Measurements from ENCODE around the gene FOXP4.

The FOXP4 gene

DNA sequence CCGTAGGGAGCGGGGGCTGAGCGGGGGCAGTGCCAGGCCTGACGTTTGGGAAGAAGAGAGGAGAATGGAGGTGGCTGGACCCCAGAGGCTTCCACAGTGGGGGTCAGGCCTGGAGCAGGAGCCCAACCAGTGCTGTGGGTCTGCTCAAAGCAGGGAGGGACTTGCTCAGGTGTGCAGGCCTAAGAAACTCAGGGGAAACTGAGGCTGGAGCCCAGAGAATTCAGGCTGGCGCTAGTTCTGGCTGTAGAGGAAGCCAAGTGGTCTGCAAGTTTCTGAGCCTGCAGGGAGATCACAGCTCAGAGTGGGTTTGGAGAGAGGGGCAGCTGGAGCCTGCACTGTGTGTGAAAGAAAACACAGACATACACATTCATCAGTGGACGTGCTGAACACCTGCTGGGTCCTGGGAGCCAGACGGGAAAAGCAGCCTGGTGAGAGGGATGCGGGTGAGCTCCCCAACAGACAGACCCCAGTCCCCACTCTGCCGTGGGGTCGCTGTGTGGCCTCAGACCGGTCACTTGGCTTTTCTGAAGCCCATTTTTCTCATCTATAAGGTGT is 17.7 kb upstream of the FOXP4 start:
- Mint-ChIP-seq H3K4me3 (no peak overlapping the region), H3K36me3 (ENCODE audit: insufficient read depth) (peaks cover 5% of the 10 kb centered on the region), H3K4me1 (peaks cover 25% of the 10 kb centered on the region), H3K27ac (ENCODE audit: low read depth) (no peak overlapping the region), H3K27me3 (peaks cover 14% of the 10 kb centered on the region), H3K9me3 (no peaks in the 10 kb centered on the region)
- ATAC-seq (replicated peaks; ENCODE audit: extremely low read depth, poor library complexity, severe bottlenecking) = no peak
- no peak for DNase-seq (ENCODE audit: low spot score in 2 of 2)

DNA sequence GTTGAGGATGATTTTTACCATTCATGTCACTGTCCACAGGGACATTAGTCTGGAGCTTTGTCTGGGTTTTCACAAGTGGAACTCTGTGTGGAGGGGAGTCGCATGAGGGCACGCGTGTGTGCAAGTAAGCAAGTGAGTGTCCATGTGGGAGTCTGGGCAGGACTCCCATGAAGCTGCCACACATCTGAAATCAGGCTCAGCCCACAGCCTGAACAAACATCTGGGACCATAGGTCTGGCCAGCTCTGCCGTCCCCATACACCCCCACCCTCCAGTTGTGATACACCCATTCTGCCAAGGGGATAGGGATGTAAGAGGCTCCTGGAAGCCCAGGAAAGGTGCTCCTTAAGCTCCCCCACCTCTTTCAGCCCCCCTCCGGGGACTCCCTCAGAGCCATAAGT is 17.1 kb upstream of the FOXP4 start:
- ATAC-seq (replicated peaks; ENCODE audit: extremely low read depth, poor library complexity, severe bottlenecking) (no peak), DNase-seq (ENCODE audit: low spot score in 2 of 2) (no peak)
- peaks cover 8% of the 10 kb centered on the region for H3K27me3 Mint-ChIP-seq
- H3K4me1 Mint-ChIP-seq = peaks cover 31% of the 10 kb centered on the region
- H3K36me3 Mint-ChIP-seq (ENCODE audit: insufficient read depth) = peaks cover 5% of the 10 kb centered on the region
- no peak overlapping the region for H3K4me3 Mint-ChIP-seq
- no peak overlapping the region for H3K27ac Mint-ChIP-seq (ENCODE audit: low read depth)
- H3K9me3 Mint-ChIP-seq = no peaks in the 10 kb centered on the region

DNA sequence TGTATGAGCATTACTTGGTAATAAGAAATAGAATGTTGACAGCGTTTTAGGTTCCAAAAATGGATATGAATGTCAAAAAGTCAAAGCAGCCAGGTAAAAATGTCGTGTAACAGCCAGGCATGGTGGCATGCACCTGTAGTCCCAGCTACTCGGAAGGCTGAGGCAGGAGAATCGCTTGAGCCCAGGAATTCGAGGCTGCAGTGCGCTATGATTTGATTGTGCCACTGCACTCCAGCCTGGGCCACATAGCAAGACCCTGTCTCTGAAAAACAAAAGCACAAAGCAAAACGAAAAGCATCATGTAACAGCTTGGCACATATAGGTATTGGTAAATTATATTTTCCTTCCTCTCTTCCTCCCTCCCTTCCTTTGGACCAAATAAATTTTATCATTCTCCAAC is 16.2 kb upstream of the FOXP4 start:
- Mint-ChIP-seq H3K27me3 (no peaks in the 10 kb centered on the region), H3K4me3 (no peak overlapping the region), H3K9me3 (no peaks in the 10 kb centered on the region), H3K27ac (ENCODE audit: low read depth) (no peak overlapping the region), H3K4me1 (peaks cover 31% of the 10 kb centered on the region), H3K36me3 (ENCODE audit: insufficient read depth) (peaks cover 5% of the 10 kb centered on the region)
- ATAC-seq (replicated peaks; ENCODE audit: extremely low read depth, poor library complexity, severe bottlenecking) = no peak
- no peak for DNase-seq (ENCODE audit: low spot score in 2 of 2)

DNA sequence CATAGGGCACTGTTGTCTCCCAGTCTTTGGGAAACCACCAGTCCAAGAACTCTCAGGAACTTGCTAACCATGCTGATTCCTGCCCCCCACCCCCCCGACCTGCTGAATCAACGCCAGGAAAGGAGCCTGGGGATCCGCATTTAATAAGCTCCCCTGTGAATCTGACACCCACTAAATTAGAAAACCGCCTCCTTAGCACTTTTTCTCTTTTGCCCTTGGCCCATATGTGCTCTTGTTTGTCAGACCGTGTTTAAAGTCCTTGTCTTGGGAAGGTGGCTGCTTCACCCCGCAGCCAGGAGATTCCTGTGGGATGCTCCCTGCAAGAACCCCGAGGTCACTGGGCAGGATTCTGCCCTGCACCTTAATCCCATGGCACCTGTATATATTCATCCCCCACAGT is 15.7 kb upstream of the FOXP4 start:
- no peaks in the 10 kb centered on the region for H3K9me3 Mint-ChIP-seq
- H3K4me1 Mint-ChIP-seq = peaks cover 31% of the 10 kb centered on the region
- ATAC-seq (replicated peaks; ENCODE audit: extremely low read depth, poor library complexity, severe bottlenecking) (no peak), DNase-seq (ENCODE audit: low spot score in 2 of 2) (no peak)
- H3K27me3 Mint-ChIP-seq = no peaks in the 10 kb centered on the region
- H3K4me3 Mint-ChIP-seq = no peak overlapping the region
- H3K36me3 Mint-ChIP-seq (ENCODE audit: insufficient read depth) = peaks cover 5% of the 10 kb centered on the region
- no peak overlapping the region for H3K27ac Mint-ChIP-seq (ENCODE audit: low read depth)

DNA sequence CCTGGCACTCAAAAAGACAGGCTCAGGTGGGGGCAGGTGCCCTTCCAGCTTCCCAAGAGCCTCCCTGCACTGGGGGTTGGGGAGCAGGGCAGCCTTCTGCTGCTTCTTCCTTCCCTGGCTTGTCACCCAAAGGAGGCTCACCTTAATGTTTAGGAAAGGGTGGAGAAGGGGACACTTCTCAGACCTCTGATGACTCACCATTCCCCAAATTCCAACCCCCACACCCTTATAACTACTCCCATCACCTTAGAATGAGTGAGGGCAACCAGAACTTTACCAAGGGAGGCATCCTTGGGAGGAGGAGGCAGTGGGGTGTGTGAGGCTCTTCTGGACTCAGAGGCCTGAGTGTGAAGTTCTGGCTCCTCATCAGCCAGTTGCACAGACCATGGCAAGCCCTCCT is 15.2 kb upstream of the FOXP4 start:
- no peak for DNase-seq (ENCODE audit: low spot score in 2 of 2)
- H3K36me3 Mint-ChIP-seq (ENCODE audit: insufficient read depth) = peaks cover 5% of the 10 kb centered on the region
- H3K27me3 Mint-ChIP-seq = no peaks in the 10 kb centered on the region
- ATAC-seq (replicated peaks; ENCODE audit: extremely low read depth, poor library complexity, severe bottlenecking) = no peak
- H3K27ac Mint-ChIP-seq (ENCODE audit: low read depth) = peak overlapping the region; percentile 94
- H3K9me3 Mint-ChIP-seq = no peaks in the 10 kb centered on the region
- peaks cover 31% of the 10 kb centered on the region for H3K4me1 Mint-ChIP-seq
- peak overlapping the region; percentile 79 for H3K4me3 Mint-ChIP-seq

DNA sequence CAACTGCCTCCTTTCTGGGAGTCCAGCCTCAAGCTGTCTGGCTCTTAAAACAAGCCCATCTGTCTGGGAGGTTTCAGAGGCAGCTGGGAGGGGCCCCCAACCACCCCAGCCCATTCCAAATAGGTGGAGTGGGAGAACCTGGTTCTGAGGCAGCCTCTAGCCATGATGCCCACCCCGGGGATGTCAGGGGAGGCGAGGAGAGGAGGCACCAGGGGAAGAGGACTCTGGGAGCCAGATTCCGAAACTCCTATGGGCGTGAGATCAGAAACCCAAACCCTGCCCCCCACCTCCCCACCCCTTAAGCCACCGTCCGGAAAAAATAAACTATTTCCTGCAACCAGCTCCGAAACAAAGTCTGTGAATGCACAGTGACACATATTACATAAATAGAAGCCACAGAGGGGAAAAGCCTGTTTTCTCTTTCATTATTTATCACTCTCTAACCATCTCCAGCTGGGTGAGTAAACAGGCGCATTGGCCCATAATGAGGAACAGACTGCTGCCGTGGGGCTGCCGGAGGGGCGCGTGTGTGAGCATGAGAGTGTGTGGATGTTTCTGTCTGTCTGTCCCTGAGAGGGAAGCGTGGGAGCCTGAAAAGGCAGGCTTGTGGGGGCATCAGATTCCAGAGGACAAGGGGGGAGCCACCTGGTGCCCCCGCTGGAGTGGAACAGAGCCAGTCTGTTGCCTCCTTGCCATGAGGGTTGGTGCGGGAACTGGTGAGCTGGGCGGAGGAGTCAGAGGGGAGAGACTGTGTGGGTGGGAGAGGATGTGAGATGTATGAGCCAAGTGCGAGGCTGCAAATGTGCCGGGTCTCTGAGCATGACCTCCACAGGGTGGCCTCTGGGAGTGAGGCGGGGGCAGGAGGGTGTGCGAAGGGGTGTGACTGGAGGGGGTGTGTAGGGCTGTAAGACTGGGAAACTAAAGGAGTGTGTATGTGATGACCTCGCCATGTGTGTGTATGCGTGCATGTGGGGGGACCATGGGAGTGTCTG is 14.3 kb upstream of the FOXP4 start:
- Mint-ChIP-seq H3K27ac (ENCODE audit: low read depth) (peak overlapping the region; percentile 94), H3K36me3 (ENCODE audit: insufficient read depth) (peaks cover 8% of the 10 kb centered on the region), H3K27me3 (no peaks in the 10 kb centered on the region), H3K4me1 (peaks cover 31% of the 10 kb centered on the region), H3K4me3 (peak overlapping the region; percentile 79), H3K9me3 (no peaks in the 10 kb centered on the region)
- ATAC-seq (replicated peaks; ENCODE audit: extremely low read depth, poor library complexity, severe bottlenecking) (peak; percentile 81), DNase-seq (ENCODE audit: low spot score in 2 of 2) (peak in 1 of 2 donors; percentile 54)

DNA sequence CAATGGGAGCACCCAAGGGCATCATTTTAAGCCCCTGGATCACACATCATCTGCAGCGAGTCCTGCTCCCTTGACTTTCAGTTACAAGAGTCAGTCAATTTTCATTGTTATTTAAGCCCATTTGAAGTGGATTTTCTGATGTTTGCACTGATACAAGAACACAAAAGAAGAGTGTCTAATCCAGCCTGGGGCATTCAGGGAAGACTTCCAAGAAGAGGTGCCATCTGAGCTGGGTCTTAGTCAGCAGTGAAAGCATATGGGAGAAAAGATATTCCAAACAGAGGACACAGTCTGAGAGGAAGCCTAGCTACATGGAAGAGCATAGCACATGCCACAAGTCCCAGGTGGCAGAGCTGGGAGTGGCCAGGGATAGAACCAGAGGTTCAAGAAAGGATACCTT is 10.4 kb upstream of the FOXP4 start:
- no peak overlapping the region for H3K4me3 Mint-ChIP-seq
- H3K27ac Mint-ChIP-seq (ENCODE audit: low read depth) = no peak overlapping the region
- no peaks in the 10 kb centered on the region for H3K27me3 Mint-ChIP-seq
- H3K4me1 Mint-ChIP-seq = peaks cover 31% of the 10 kb centered on the region
- peaks cover 8% of the 10 kb centered on the region for H3K36me3 Mint-ChIP-seq (ENCODE audit: insufficient read depth)
- no peaks in the 10 kb centered on the region for H3K9me3 Mint-ChIP-seq
- no peak for ATAC-seq (replicated peaks; ENCODE audit: extremely low read depth, poor library complexity, severe bottlenecking)
- no peak for DNase-seq (ENCODE audit: low spot score in 2 of 2)

DNA sequence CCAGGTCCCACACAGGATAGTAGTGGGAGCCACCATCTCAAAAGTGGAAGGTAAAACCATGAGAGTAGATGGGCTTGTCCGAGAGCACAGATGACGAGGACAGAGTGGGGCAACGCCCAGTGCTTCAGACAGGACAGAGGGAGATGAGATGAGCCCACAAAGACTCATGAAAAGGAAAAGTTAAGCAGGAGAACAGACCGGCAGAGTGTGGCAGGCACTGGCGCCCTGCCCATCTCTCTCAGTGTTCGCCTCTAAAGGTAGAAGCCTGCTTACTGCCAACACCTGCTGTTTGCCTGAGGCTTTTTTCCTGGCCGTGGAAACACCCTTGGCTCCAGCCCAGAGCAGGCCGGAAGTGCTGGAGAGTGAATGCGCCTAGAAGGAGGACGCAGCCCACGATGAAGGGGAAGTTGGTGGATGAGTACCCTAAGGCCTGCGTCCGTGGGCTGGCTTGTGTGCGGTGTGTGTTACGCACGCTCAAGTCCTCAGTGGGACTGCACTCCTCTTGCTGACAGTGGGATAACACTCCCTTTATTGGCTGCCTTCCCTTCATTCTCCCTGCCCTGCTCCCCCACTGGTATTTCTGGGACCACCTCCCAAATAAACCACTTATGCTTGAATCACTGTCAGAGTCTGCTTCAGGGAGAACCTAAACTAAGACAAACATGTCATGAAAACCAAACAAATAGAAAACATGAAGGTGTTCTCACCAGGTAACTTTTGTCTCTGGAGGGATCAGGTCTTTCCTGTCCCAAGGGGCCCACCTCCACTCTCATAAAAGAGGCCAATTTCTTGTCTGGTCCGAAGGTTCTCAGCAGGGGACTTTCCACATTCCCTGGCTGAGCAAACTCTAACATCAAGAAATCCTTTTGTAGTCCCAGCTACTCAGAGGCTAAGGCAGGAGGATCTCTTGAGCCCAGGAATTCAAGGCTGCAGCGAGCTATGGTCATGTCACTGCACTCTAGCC is 9.1 kb upstream of the FOXP4 start:
- Mint-ChIP-seq H3K27me3 (no peaks in the 10 kb centered on the region), H3K4me3 (no peak overlapping the region), H3K27ac (ENCODE audit: low read depth) (no peak overlapping the region), H3K9me3 (no peaks in the 10 kb centered on the region), H3K36me3 (ENCODE audit: insufficient read depth) (peaks cover 6% of the 10 kb centered on the region), H3K4me1 (peaks cover 19% of the 10 kb centered on the region)
- DNase-seq (ENCODE audit: low spot score in 2 of 2) (no peak), ATAC-seq (replicated peaks; ENCODE audit: extremely low read depth, poor library complexity, severe bottlenecking) (no peak)

DNA sequence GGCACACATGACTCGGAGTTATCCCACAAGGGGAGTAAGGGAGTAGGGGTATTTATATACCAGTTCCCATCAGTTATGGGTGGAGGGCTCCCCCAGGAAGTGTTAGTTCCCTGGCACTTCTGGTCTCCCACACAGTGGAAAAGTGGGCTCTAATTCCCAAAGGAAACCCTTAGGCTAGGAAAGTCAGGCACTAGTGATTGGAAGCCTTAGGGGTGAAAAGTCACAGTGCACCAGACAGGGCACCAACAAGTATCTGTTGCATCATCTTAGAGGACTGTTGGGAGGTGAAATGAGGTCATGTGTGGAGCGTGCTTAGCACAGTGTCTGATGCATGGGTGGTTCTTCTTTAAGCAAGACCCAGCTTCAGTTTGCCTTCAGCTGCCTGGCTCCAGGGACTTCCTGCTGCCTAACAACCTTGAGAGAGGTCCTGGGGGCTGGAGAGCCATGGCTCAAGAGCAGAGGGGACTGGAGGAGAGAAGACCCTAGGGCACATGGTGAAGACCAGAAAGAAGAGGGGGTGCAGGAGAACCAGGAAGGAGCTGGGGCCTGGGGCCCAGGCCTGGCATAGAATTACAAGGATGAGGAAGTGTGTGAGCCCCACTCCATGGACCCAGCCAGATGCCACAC is 7.5 kb upstream of the FOXP4 start:
- no peak for DNase-seq (ENCODE audit: low spot score in 2 of 2)
- peaks cover 3% of the 10 kb centered on the region for H3K36me3 Mint-ChIP-seq (ENCODE audit: insufficient read depth)
- no peak overlapping the region for H3K4me3 Mint-ChIP-seq
- no peaks in the 10 kb centered on the region for H3K27me3 Mint-ChIP-seq
- ATAC-seq (replicated peaks; ENCODE audit: extremely low read depth, poor library complexity, severe bottlenecking) = no peak
- no peak overlapping the region for H3K27ac Mint-ChIP-seq (ENCODE audit: low read depth)
- no peaks in the 10 kb centered on the region for H3K9me3 Mint-ChIP-seq
- H3K4me1 Mint-ChIP-seq = peaks cover 3% of the 10 kb centered on the region

DNA sequence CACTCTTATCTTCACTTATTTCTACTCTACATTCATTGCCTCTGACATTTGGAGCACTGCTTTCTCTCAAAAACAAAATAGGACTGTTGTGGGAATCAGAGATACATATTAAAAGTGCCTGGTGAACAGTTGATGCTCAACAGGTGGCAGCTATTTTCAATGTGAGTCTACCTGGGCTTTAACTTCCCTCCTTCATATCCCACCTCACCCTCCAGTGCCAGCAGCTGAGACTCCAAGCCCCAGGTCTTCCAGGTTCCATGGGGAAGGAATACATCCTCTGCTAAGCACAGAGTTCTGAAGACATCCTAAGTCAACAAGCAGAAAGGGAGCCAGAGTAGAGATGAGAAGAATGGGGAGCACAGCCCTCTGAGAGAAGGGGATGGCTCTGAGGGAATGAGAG is 7.0 kb upstream of the FOXP4 start:
- no peak overlapping the region for H3K27ac Mint-ChIP-seq (ENCODE audit: low read depth)
- no peak overlapping the region for H3K4me3 Mint-ChIP-seq
- no peak for DNase-seq (ENCODE audit: low spot score in 2 of 2)
- H3K4me1 Mint-ChIP-seq = no peaks in the 10 kb centered on the region
- H3K36me3 Mint-ChIP-seq (ENCODE audit: insufficient read depth) = peaks cover 3% of the 10 kb centered on the region
- H3K27me3 Mint-ChIP-seq = no peaks in the 10 kb centered on the region
- ATAC-seq (replicated peaks; ENCODE audit: extremely low read depth, poor library complexity, severe bottlenecking) = no peak
- H3K9me3 Mint-ChIP-seq = no peaks in the 10 kb centered on the region

DNA sequence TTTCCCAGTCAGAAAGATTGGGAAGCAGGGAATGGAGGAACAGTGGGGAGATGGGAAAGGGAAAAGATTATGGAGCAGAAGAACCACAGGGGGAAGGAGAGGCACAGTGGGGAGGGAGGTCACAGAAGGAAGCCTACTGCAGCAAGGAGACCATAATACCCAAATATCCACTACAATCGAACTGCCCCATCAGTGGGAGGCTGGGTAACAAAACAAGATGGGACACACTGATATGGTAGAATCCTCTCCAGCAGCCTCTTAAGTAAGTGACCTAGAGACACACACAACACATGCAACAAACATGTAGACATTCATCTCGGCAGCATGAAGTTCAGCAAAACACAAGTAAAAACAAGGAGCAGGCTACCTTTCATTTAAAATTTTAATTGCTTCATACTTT is 4.8 kb upstream of the FOXP4 start:
- H3K27me3 Mint-ChIP-seq = no peaks in the 10 kb centered on the region
- no peaks in the 10 kb centered on the region for H3K9me3 Mint-ChIP-seq
- no peak for DNase-seq (ENCODE audit: low spot score in 2 of 2)
- H3K4me1 Mint-ChIP-seq = peaks cover 14% of the 10 kb centered on the region
- H3K36me3 Mint-ChIP-seq (ENCODE audit: insufficient read depth) = peaks cover 3% of the 10 kb centered on the region
- no peak overlapping the region for H3K27ac Mint-ChIP-seq (ENCODE audit: low read depth)
- ATAC-seq (replicated peaks; ENCODE audit: extremely low read depth, poor library complexity, severe bottlenecking) = no peak
- no peak overlapping the region for H3K4me3 Mint-ChIP-seq

DNA sequence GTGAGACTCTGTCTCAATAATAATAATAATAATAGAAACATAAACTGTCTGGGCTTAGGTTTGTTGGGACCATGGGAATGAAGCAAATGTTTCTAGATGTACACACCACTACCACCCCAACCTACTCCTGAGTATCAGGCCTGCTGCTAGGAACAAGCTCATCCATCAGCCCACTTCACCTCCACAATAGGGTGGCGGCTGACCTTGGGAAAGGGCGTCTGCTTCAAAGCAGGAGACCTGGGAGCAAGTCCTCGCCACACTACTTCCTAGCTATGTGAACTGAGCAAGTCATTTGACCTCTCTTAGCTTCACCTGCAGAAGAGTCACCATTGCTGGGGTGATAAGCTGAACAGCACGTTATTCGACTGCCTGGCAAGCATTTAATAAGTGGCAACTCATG is 3.1 kb upstream of the FOXP4 start:
- Mint-ChIP-seq H3K27me3 (no peaks in the 10 kb centered on the region), H3K36me3 (ENCODE audit: insufficient read depth) (peaks cover 7% of the 10 kb centered on the region), H3K4me1 (peaks cover 20% of the 10 kb centered on the region), H3K27ac (ENCODE audit: low read depth) (no peak overlapping the region), H3K4me3 (no peak overlapping the region), H3K9me3 (no peaks in the 10 kb centered on the region)
- ATAC-seq (replicated peaks; ENCODE audit: extremely low read depth, poor library complexity, severe bottlenecking) (no peak), DNase-seq (ENCODE audit: low spot score in 2 of 2) (no peak)
